Measurements from ENCODE around the gene SCN5A.

DNA sequence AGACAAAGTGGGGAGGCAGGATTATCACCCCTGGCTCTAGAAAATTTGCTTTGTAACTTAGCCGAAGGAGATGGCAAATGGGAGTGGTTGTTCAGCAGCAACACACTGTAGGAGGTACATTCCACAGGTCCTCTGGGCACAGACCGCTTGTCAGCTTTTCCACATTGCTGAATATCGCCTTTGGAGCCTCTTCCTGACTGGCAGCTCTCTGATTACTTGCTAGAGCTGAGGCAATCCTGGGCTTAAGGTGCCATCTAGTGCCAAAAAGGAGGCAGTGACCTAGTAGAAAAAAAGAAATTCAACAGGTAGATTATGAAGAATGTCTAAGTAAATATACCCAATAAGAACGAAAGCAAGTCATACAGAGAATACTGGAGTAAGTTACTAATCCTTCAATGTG is 13.1 kb upstream of the SCN5A start:
- TF ChIP-seq, protein P1, sequence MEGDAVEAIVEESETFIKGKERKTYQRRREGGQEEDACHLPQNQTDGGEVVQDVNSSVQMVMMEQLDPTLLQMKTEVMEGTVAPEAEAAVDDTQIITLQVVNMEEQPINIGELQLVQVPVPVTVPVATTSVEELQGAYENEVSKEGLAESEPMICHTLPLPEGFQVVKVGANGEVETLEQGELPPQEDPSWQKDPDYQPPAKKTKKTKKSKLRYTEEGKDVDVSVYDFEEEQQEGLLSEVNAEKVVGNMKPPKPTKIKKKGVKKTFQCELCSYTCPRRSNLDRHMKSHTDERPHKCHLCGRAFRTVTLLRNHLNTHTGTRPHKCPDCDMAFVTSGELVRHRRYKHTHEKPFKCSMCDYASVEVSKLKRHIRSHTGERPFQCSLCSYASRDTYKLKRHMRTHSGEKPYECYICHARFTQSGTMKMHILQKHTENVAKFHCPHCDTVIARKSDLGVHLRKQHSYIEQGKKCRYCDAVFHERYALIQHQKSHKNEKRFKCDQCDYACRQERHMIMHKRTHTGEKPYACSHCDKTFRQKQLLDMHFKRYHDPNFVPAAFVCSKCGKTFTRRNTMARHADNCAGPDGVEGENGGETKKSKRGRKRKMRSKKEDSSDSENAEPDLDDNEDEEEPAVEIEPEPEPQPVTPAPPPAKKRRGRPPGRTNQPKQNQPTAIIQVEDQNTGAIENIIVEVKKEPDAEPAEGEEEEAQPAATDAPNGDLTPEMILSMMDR (IDR thresholded peaks at IDR 0.05), result peak; percentile 81
- TF ChIP-seq EZH2 (IDR thresholded peaks at IDR 0.05), result no peak
